GM18907 (cell line): ENCODE data around the gene KIFC1.
"Not testable (repeated sequence)": the region's sequence is repeated elsewhere in the genome, so short reads cannot be mapped to it uniquely, and the experiment has no call there.

Experiments used
- ATAC-seq: cut with Tn5 transposase; IDR thresholded peaks from one replicate; pipeline ENCODE4 v1.9.1; 2021; ENCODE audit warnings: mild to moderate bottlenecking, moderate library complexity; ENCODE audit not compliant: unreplicated experiment

The KIFC1 gene

DNA sequence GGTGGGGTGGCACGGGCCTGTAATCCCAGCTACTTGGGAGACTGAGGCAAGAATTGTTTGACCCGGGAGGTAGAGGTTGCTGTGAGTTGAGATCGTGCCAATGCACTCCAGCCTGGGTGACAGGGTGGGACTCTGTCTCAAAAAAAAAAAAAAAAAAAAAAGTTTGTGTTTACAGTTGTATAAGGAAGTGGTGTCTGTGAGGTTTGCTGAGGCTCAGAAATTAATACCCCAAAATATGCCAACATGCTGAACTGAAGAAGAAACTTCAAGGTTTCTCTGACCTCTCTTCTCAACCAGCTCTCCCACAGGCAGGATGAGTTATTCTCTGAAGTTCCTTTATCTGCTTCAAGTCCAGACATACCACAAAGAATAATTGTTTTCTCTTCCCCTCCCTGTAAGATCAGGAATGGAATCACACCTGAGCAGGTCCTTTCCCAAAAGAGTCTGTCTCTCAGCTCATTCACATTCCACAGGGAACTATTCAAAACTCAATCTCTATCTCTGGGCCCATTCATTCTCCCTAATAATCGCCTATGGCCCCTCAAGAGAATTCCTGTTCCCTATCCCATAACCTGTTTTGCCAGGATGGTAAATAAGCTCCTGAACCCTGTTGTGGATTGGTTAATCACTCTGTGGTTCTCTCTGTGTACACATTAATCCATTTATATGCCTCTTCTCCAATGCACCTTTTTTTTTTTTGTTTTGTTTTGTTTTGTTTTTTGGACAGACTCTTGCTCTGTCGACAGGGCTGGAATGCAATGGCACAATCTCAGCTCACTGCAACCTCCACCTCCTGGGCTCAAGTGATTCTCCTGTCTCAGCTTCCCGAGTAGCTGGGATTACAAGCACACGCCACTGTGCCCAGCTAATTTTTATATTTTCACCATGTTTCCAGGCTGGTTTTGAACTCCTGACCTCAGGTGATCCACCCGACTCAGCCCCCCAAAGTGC is 17.4 kb upstream of the KIFC1 start:
- ATAC-seq = no peak

GRCh38 chr6:33375143-33375671 is 16.4 kb upstream of the KIFC1 start:
- no peak for ATAC-seq

GRCh38 chr6:33377171-33377570 is 14.5 kb upstream of the KIFC1 start:
- no peak for ATAC-seq

DNA sequence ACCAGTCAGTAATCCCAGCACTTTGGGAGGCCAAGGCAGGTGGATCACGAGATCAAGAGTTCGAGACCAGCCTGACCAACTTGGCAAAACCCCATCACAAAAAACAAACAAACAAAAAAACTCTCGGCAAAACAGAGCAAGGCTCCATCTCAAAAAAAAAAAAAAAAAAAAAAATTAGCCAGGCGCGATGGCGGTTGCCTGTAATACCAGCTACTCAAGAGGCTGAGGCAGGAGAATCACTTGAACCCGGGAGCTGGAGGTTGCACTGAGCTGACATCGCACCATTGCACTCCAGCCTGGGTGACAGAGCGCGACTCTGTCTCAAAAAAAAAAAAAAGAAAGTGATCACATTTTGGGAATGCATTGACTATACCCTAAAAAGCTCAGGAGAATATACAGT is 12.4 kb upstream of the KIFC1 start:
- ATAC-seq = not testable (repeated sequence)

- ATAC-seq = no peak
These were observed 11.2 kb upstream of the KIFC1 start for GRCh38 chr6:33380272-33380981.

- no peak for ATAC-seq
These were observed 8.0 kb upstream of the KIFC1 start for GRCh38 chr6:33383427-33384185.

DNA sequence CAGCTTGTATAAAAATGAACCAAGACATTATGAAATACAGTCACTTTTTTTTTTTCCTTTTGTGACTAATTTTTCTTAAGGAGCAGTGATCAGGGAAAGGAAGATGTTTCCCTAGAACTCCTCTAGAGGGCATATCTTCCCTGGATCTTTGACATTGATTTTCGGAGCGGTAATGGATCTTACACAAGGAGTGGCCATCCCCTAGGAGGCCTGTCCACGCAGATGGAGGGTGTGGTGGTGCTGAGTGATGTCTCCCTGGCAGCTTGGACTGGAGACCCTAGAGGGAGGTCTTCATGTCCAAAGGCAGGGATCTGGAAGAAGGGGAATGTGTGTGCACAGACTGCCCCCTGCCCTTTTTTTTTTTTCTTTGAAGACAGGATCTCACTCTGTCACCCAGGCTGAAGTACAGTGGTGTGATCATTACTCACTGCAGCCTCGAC is 7.0 kb upstream of the KIFC1 start:
- ATAC-seq = no peak

DNA sequence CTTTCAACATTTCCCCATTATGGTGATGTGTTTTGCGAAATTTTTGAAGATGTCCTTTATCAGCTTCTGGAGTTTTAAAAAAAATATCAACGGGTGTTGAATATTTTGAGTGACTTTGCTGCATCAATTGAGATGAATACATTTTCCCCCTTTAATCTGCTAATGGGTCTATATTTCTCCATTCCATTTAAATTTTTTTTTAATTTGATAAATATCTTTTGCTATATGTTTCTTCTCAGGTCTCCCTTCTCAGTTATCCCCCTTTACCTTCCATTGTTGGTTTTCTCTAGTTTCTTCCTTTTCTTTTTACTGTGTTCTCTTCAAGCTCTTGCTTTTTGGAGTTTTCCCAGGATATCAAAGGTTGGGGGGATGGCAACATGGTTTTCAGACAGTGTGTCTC is 1.4 kb upstream of the KIFC1 start:
- ATAC-seq = no peak

- no peak for ATAC-seq
These were observed 801 bp upstream of the KIFC1 start for GRCh38 chr6:33390767-33391277.

- ATAC-seq = peak; percentile 25
These were observed 435 bp downstream of the KIFC1 start for GRCh38 chr6:33391922-33392594.

DNA sequence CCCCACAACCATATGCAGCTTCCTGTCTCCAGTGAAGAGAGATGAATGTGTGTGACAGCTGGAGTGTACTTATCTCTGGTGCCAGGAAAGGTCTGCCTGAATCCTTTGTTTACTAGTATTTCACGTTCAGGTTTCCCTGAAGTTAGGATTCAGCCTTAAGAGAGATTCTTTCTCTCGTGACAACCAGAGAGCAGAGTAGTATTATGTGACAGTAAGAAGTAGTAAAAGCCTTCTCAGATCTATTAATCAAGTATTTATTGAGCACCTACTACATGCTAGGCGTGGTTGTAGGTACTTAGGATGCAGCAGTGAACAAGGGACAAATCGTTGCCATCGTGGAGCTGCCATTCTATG is 949 bp downstream of the KIFC1 start:
- ATAC-seq = no peak

DNA sequence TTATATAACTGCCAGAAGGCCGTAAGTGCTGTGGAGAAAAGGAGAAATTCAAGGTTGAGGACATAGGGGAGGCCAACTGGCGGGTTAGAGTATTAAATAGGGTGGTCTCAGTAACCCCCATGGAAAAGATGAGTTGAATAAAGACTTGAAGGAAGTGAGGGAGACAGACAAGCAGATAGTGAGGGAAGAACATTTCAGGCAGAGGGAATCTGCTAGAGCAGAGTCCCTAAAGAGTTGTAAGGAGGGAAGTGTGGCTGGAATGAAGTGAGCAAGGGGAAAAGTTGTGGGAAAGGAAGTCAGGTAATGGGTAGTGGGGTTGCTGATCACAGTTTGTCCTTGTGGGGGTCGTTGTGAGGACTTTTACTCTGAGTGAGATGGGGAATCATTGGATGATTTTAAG is 1.4 kb downstream of the KIFC1 start:
- ATAC-seq = no peak

DNA sequence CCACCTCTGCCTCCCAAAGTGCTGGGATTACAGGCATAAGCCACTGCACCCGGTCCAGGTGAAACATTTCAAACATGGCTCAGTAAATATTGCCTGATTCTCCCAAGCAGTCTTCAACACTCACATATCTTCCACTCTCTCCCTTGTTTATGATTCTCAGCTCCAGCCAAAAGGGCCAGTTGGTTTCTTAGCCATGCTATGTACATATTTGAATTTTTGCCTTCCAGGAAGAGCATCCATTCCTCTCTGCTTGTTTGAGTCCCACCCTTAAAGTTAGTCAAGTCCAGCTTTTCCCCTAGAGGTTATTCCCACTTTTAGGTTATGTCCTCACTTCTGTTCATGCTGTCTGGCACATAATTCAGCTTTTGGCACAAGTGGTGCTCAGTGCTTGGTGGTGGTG is 5.9 kb downstream of the KIFC1 start:
- no peak for ATAC-seq

DNA sequence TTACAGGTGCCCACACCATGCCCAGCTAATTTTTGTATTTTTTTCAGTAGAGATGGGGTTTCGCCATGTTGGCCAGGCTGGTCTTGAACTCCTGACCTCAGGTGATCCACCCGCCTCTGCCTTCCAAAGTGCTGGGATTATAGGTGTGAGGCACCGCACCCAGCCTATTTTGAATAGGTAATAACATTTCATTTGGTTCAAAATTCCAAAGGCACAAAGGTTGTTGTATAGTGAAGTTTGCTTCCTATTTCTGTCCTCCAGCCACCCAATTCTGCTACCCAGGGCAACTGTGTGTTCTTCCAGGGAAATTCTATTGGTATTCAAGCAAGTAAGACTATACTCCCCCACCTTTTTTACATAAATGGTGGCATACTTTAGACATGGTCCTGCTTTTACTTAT is 7.0 kb downstream of the KIFC1 start:
- not testable (repeated sequence) for ATAC-seq

GRCh38 chr6:33399881-33400280 is 8.3 kb downstream of the KIFC1 start:
- ATAC-seq = not testable (repeated sequence)

- ATAC-seq = no peak
These were observed 13.3 kb downstream of the KIFC1 start for GRCh38 chr6:33404884-33405283.

GRCh38 chr6:33405386-33405940 is 13.8 kb downstream of the KIFC1 start:
- ATAC-seq = no peak

GRCh38 chr6:33406126-33406525 is 14.5 kb downstream of the KIFC1 start:
- no peak for ATAC-seq

- no peak for ATAC-seq
These were observed 15.6 kb downstream of the KIFC1 start for GRCh38 chr6:33407132-33407718.
